Mucosa of descending colon (tissue), 3 donors: ENCODE results near the gene ITPK1. TPM values are rescaled to one million over a fixed set of nuclear protein-coding genes. Genes with fewer than 3 reads are reported as not detected.
A peak's percentile ranks its signal among the peaks of the same experiment; 100 is the strongest.

Experiments
- ATAC-seq: fragments of 200-7000 bp; cut with Tn5 transposase; one replicate; pipeline ENCODE4 v1.9.1; 2020; ENCODE audit warnings: mild to moderate bottlenecking, moderate library complexity
- DNase-seq, 3 donors: peaks; one replicate each; pipeline ENCODE4 v3.0.0-alpha.2; 2020
- H3K36me3 ChIP-seq: fragments of 200-600 bp; one replicate; pipeline ENCODE4 v1.8.0; 2021; ENCODE audit warnings: low read depth, mild to moderate bottlenecking
- H3K4me1 ChIP-seq: fragments of 200-600 bp; one replicate; pipeline ENCODE4 v1.8.0; 2021; ENCODE audit warnings: low read depth, mild to moderate bottlenecking
- H3K4me3 ChIP-seq: fragments of 200-600 bp; one replicate; pipeline ENCODE4 v1.8.0; 2021; ENCODE audit warnings: mild to moderate bottlenecking
- H3K9me3 ChIP-seq: fragments of 200-600 bp; one replicate; pipeline ENCODE4 v1.8.0; 2021; ENCODE audit warnings: mild to moderate bottlenecking
- CTCF ChIP-seq: fragments of 200-600 bp; IDR thresholded peaks from one replicate; pipeline ENCODE4 v1.8.0; 2022; ENCODE audit warnings: antibody characterized with exemption, mild to moderate bottlenecking
- intact Hi-C, 2 donors: fragments of 100-400 bp; cut with DNase I in 1 of 2; cut with micrococcal nuclease in 1 of 2; formaldehyde crosslinking; loops; one replicate each; pipeline versions ENCODE4 v1.11.0 to v1.11.1; 2022; cut with DNase I, micrococcal nuclease
- total RNA-seq, 3 donors: library from RNA; stranded (reverse); fragmentation: NEBNext Ultra II Directional in 2 of 3; extraction: Animal tissue kit (Norgen Biotek cat#: 25700) in 2 of 3; gene quantifications; one replicate each; pipeline versions ENCODE4 v1.2.1 to v1.2.4, GENCODE V29; 2021 to 2023
- donor health status: DM: no; HTN: no; CAD: no; lungs with moderate emphysema.
- donor health status: DM: no; HTN: no; CAD: no.
- donor health status: DM: no; HTN: yes; CAD: no.

ITPK1 gene
- total RNA-seq, 3 donors from 2014 or later = 134 to 165 (median 152) TPM

DNA sequence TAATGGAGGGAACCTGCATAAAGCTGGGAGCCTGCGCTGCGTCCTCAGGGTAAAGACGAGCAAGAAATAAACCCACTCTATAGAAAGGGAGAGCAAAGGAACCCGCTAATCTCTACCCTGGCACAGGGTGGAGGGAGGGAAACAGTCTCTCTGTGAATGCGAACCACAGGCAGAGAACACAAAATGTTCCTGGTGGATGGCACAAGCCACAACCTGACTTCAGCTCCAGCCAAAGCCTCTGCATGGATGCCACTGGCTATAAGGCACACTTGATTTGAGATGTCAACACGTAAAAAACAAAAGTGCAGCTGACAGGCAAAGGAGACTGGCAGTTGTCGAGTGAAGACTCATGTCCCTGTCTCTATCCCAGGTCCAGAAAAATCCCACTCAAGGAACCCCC lies 160.3 kb downstream of the ITPK1 start:
- ATAC-seq = no peak
- Histone ChIP-seq H3K36me3 (no peaks in the 10 kb centered on the region), H3K9me3 (no peaks in the 10 kb centered on the region), H3K4me3 (no peak overlapping the region), H3K4me1 (no peaks in the 10 kb centered on the region)
- peak in 1 of 3 donors; percentile 6 for DNase-seq
- no peak for TF ChIP-seq CTCF
- intact Hi-C loops = loop anchor here in 1 of 2 donors (10.0 kb wide), 1 partner anchor 189 kb away; no protein-coding TSS in a partner anchor

DNA sequence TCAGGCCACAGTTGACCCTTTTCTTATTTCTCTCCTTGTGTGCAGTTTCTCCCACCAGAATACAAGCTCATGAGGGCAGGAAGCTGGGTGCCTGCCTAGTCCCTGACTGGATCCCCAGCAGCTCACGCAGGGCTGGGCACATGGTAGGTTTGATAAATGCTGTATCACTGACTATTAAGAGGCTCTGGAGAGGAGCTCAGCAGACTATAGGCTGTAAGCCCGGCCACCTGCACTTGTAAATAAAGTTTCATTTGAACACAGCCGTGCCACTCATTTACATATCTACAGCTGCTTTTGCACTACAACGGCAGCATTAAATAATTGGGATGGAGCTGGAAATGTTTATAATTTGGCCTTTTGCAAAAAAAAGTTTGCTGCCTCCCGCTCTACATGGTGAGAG lies 160.8 kb downstream of the ITPK1 start:
- no peaks in the 10 kb centered on the region for H3K36me3 ChIP-seq

DNA sequence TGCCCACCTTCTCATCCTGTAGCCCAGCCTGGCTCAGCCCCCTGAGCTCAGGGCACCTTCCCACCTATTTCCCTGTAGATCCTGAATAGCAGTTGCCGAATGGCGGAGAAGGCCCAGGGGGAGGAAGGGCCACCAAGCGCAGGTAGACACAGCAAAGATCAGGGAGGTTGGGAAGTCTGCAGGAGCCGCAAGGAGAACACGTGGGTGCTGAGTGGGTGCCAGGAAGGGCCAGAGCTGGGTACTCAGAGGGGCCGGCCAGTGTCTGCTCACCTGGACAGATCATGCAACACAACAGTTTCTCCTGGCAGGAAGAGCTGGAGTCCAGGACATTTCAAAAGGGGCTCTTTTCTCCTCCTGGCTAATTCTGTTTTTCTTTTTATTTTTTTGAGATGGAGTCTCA lies 162.2 kb downstream of the ITPK1 start:
- intact Hi-C loops = loop anchor here (5.0 to 10.0 kb wide), 2 partner anchors 184 to 191 kb away; no protein-coding TSS in a partner anchor
- ATAC-seq (no peak), DNase-seq (peak in 1 of 3 donors; percentile 38)
- TF ChIP-seq CTCF = no peak
- no peaks in the 10 kb centered on the region for H3K4me1 ChIP-seq
- no peaks in the 10 kb centered on the region for H3K36me3 ChIP-seq
- H3K9me3 ChIP-seq = no peaks in the 10 kb centered on the region
- H3K4me3 ChIP-seq = no peak overlapping the region

More for the DNA sequence above, 160.8 kb downstream of the ITPK1 start:
- intact Hi-C loops = loop anchor here (5.0 to 10.0 kb wide), 2 partner anchors 182 to 190 kb away; no protein-coding TSS in a partner anchor
- ATAC-seq (no peak), DNase-seq (peak in 1 of 3 donors; percentile 4)
- no peak overlapping the region for H3K4me3 ChIP-seq
- no peak for TF ChIP-seq CTCF
- no peaks in the 10 kb centered on the region for H3K9me3 ChIP-seq
- no peaks in the 10 kb centered on the region for H3K4me1 ChIP-seq

- Histone ChIP-seq H3K36me3 (no peaks in the 10 kb centered on the region), H3K9me3 (no peaks in the 10 kb centered on the region), H3K4me3 (no peak overlapping the region), H3K4me1 (no peaks in the 10 kb centered on the region)
- DNase-seq = peak in 1 of 3 donors; percentile 44
- ATAC-seq = no peak
- intact Hi-C loops = loop anchor here (5.0 to 10.0 kb wide), 2 partner anchors 185 to 192 kb away; no protein-coding TSS in a partner anchor
- no peak for TF ChIP-seq CTCF
These were observed 163.0 kb downstream of the ITPK1 start for GRCh38 chr14:92952481-92953298.

- no peak overlapping the region for H3K4me3 ChIP-seq
- TF ChIP-seq CTCF = peak; percentile 94
- no peaks in the 10 kb centered on the region for H3K4me1 ChIP-seq
- intact Hi-C loops = loop anchor here (5.0 to 10.0 kb wide), 2 partner anchors 185 to 193 kb away; no protein-coding TSS in a partner anchor
- ATAC-seq (peak; percentile 93), DNase-seq (peak; percentile 76 to 91 (median 88))
- no peaks in the 10 kb centered on the region for H3K9me3 ChIP-seq
- H3K36me3 ChIP-seq = no peaks in the 10 kb centered on the region
These were observed 163.7 kb downstream of the ITPK1 start for GRCh38 chr14:92951912-92952471.
